HepG2 (cell line): ENCODE results near the gene CPNE5. TPM values are rescaled to one million over a fixed set of nuclear protein-coding genes. Genes with fewer than 3 reads are reported as not detected.
A peak's percentile ranks its signal among the peaks of the same experiment; 100 is the strongest.

Experiments
- FOSL1 ChIP-seq: sonication (generic); formaldehyde crosslinking; IDR thresholded peaks from 2 replicates; pipeline ENCODE4 v1.9.0; 2021; ENCODE audit warnings: missing genetic modification reagents, borderline replicate concordance
- GATAD1 ChIP-seq: IDR thresholded peaks from 2 replicates; pipeline ENCODE4 v1.6.1; 2016; ENCODE audit warnings: missing genetic modification reagents, missing compliant biosample characterization
- GMEB2 ChIP-seq: IDR thresholded peaks from 2 replicates; pipeline ENCODE4 v1.6.1; 2016; ENCODE audit warnings: missing biosample characterization, missing genetic modification reagents, low read depth
- HNF1B ChIP-seq: sonication (generic); formaldehyde crosslinking; IDR thresholded peaks from 2 replicates; pipeline ENCODE4 v1.5.1; 2020; ENCODE audit warnings: mild to moderate bottlenecking, moderate library complexity, missing genetic modification reagents
- JARID2 ChIP-seq: sonication (generic); formaldehyde crosslinking; IDR thresholded peaks from 2 replicates; pipeline ENCODE4 v1.8.1; 2023; ENCODE audit warnings: missing genetic modification reagents, inconsistent platforms; ENCODE audit not compliant: insufficient replicate concordance
- KLF11 ChIP-seq: IDR thresholded peaks from 2 replicates; pipeline ENCODE4 v1.6.1; 2016; ENCODE audit warnings: missing compliant biosample characterization
- SNAPC4 ChIP-seq: sonication (generic); formaldehyde crosslinking; IDR thresholded peaks from 2 replicates; pipeline ENCODE4 v1.4.0; 2020; ENCODE audit warnings: mild to moderate bottlenecking, missing genetic modification reagents
- STAG1 ChIP-seq: sonication (generic); formaldehyde crosslinking; IDR thresholded peaks from 2 replicates; pipeline ENCODE4 v1.4.0; 2020; ENCODE audit warnings: missing genetic modification reagents
- STAT6 ChIP-seq: sonication (generic); formaldehyde crosslinking; IDR thresholded peaks from 2 replicates; pipeline ENCODE4 v1.4.0; 2020; ENCODE audit warnings: missing genetic modification reagents, mild to moderate bottlenecking, borderline replicate concordance
- THAP11 ChIP-seq: IDR thresholded peaks from 2 replicates; pipeline ENCODE4 v1.6.1; 2016; ENCODE audit warnings: missing biosample characterization, missing genetic modification reagents
- THRA ChIP-seq: sonication (generic); formaldehyde crosslinking; IDR thresholded peaks from 2 replicates; pipeline ENCODE4 v1.4.0; 2020; ENCODE audit warnings: missing genetic modification reagents, borderline replicate concordance
- ZNF317 ChIP-seq: sonication (generic); formaldehyde crosslinking; IDR thresholded peaks from 2 replicates; pipeline ENCODE4 v1.5.0; 2020; ENCODE audit warnings: mild to moderate bottlenecking, missing genetic modification reagents
- ZNF331 ChIP-seq: sonication (generic); formaldehyde crosslinking; IDR thresholded peaks from 2 replicates; pipeline ENCODE4 v1.4.0; 2020; ENCODE audit warnings: missing genetic modification reagents
- ZNF556 ChIP-seq: sonication (generic); formaldehyde crosslinking; IDR thresholded peaks from 2 replicates; pipeline ENCODE4 v1.4.0; 2020; ENCODE audit warnings: mild to moderate bottlenecking, missing genetic modification reagents, borderline replicate concordance
- ZSCAN31 ChIP-seq: sonication (generic); formaldehyde crosslinking; IDR thresholded peaks from 2 replicates; pipeline ENCODE4 v1.5.0; 2020; ENCODE audit warnings: low read depth, mild to moderate bottlenecking, missing genetic modification reagents
- polyA plus RNA-seq, 8 experiments: library from polyadenylated mRNA; depleted of rRNA in 3 of 8; stranded (reverse) in 7 of 8; unstranded in 1 of 8; fragments of >200 nt; fragmentation: Illumina TruSeq in 4 of 8; extraction: Trizol in 4 of 8; gene quantifications; 2 replicates each; pipeline versions ENCODE4 v1.2.1 to v1.2.3, GENCODE V29; 2011 to 2016; ENCODE audit warnings: low read depth in 4 of 8, missing spikeins in 1 of 8, mixed read lengths in 1 of 8; ENCODE audit not compliant: insufficient read depth in 1 of 8
- total RNA-seq, 5 experiments: library from RNA; depleted of rRNA; stranded (reverse); fragments of >200 nt; fragmentation: Illumina TruSeq; extraction: Trizol; gene quantifications; 2 replicates each; pipeline ENCODE4 v1.2.3, GENCODE V29; 2016; ENCODE audit warnings: low read depth in 1 of 5

Gene CPNE5
- total and polyA plus RNA-seq, 2 of the 13 experiments (the other 11 are each of a cell fraction or from before 2014, with no cell fraction given), result 0.16 TPM; not detected in 1

GRCh38 chr6:36809941-36810803, 29.1 kb downstream of the CPNE5 start (continued):
- TF ChIP-seq ZNF317 (CRISPR knock-in tag) (0 out of 2 replicates have a peak, but pooled peaks have one; percentile 35), SNAPC4 (CRISPR knock-in tag) (peak; percentile 37; the same call in 1 of the 2 replicates), GATAD1 (CRISPR knock-in tag) (peak; percentile 36; the same call in 1 of the 2 replicates), FOSL1 (CRISPR knock-in tag) (no peak), KLF11 (CRISPR knock-in tag) (no peak), THRA (CRISPR knock-in tag) (0 out of 2 replicates have a peak, but pooled peaks have one; percentile 45), ZNF556 (CRISPR knock-in tag) (peak; percentile 67; the same call in 1 of the 2 replicates), HNF1B (CRISPR knock-in tag) (peak; percentile 35; the same call in 1 of the 2 replicates), STAG1 (CRISPR knock-in tag) (peak; percentile 89), ZNF331 (CRISPR knock-in tag) (peak; percentile 45; the same call in 1 of the 2 replicates), JARID2 (CRISPR knock-in tag) (no peak), GMEB2 (CRISPR knock-in tag) (no peak), STAT6 (CRISPR knock-in tag) (peak; percentile 30; the same call in 1 of the 2 replicates), THAP11 (CRISPR knock-in tag) (0 out of 2 replicates have a peak, but pooled peaks have one; percentile 27), ZSCAN31 (CRISPR knock-in tag) (no peak)
